IPS DF 4.7 (cell line): Measurements from ENCODE around the gene ACACA.
"Not testable (repeated sequence)": the region's sequence is repeated elsewhere in the genome, so short reads cannot be mapped to it uniquely, and the experiment has no call there.

ENCODE experiments used
- DNase-seq: peaks from one replicate; pipeline ENCODE4 v3.0.0-alpha.2; 2013; ENCODE audit warnings: low spot score; ENCODE audit errors: extremely low read depth

ACACA gene

DNA sequence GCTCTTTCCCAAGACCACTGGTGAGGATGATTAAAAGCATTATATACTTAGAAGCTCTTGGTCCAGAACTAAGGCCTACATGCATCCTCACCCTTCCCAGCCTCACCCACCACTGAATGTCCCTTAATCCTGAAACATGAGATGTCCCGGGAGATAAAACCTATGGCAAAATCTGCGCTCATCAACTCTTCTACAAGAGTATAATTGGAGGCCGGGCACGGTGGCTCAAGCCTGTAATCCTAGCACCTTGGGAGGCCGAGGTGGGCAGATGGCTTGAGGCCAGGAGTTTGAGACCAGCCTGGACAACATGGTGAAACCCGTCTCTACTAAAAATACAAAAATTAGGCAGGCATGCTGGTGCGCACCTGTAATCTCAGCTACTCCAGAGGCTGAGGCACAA is 13.3 kb downstream of the ACACA start:
- no peak for DNase-seq

DNA sequence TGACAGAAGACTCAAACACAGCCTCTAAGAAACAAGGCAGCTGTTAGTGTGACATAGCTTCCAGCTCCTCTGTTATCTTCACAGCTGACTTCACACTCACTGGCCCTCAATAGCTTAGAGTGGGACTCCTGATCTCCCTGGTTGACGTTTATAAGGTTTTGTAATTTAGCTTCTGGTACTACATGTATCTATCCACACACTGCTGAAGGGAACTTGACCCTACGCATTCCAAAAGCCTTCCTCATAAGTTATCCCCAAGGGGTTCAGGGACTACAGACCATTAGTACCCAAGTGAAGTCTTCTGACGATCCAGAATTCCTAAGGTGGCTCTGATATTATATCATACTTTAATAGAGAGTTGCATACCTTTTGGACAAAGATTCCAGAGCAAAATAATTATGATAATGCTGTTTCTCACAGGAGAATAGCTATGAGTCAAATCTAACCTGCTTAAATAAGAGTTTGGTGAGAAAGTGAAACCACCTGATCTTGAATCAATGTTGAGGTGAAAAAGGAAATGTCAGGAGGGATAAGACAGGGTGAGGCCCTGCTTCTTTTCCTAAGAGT is 14.5 kb downstream of the ACACA start:
- DNase-seq: no peak

DNA sequence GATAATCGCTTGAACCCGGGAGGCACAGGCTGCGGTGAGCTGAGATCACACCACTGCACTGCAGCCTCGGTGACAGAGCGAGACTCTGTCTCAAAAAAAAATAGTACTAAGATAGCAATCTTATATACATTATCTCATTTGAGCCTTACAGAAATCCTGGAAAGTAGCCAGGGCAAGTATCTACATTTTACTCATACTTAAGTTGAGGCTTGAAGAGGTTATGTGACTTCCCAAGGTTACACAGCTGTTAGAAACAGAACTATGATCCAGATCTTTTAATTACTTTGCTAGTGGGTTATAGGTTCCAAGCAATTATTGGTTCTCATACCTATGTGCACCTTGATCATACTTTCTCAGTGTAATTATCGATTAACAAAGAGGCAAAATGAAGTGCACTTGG is 15.5 kb downstream of the ACACA start:
- DNase-seq: no peak

DNA sequence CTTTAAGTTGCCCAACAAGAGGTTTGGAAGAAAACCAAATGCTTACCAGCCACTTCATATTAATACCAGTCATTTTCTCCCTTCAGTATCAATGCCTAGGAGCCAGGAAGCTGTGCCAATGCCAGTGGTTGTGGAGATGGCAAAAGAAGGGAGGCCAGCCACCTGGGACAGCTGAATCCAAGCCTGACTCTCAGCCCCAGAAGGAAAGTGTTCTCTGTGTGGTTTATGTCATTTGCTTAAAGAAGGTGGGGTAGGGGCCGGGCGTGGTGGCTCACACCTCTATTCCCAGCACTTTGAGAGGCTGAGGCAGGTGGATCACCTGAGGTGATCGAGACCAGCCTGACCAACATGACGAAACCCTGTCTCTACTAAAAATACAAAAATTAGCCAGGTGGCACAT is 17.5 kb downstream of the ACACA start:
- DNase-seq: no peak

DNA sequence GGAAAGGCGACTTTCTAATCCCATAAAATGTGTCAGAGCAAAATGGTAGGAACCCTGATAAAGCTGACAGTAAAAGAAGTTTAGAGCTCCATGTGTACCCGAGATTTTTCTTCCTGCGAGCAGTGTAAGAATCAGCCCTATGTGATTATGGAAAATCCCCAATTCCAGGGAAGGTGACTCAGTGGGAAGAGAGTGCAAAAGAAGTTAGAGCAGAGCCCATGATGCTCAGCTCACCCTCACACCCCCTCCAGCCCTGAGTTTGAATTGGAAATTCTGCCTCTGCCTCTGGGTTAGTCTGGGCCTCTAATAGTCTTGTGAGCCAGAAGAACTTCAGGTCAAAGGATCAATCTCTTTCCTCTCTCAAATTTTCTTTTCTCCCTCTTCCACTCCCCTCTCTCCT is 18.4 kb downstream of the ACACA start:
- no peak for DNase-seq

DNA sequence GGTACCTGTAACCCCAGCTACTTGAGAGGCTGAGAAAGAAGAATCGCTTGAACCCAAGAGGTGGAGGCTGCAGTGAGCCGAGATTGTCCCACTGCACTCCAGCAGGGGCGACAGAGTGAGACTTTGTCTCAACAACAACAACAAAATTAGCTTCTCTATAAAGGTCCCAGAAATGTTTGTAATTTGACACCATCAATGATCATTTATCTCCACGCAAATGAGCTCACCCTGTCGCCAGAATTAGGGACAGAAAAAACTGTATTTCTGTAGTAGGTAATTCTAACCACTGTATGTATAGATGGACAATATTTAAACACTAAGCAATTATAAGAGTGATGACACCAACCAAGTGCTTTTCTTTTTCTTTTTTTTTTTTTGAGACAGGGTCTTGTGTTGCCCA is 20.2 kb downstream of the ACACA start:
- no peak for DNase-seq

DNA sequence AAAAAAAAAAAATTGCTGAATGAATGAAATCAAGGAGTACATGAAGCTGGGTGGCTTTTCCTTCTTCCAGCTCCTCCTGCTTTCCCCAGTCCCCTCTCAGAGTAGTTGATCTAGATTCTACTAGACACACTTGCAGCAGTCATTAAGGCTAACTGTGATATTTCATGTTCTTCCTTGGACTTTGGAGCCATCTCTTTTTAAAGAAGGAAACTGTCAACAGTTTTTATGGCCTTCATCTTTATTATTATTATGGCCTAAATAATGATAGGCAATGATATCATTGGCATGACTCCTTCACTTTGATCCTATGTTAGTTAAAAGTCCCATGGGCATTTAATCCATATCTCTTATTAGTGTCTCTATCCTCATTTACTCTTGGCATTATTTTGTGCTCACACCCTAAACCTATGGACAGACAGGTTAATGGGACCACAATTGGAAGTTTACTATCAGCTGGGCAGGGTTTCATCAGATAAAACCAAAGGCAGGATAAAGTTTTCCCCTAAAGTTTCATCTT is 21.1 kb downstream of the ACACA start:
- DNase-seq: no peak

DNA sequence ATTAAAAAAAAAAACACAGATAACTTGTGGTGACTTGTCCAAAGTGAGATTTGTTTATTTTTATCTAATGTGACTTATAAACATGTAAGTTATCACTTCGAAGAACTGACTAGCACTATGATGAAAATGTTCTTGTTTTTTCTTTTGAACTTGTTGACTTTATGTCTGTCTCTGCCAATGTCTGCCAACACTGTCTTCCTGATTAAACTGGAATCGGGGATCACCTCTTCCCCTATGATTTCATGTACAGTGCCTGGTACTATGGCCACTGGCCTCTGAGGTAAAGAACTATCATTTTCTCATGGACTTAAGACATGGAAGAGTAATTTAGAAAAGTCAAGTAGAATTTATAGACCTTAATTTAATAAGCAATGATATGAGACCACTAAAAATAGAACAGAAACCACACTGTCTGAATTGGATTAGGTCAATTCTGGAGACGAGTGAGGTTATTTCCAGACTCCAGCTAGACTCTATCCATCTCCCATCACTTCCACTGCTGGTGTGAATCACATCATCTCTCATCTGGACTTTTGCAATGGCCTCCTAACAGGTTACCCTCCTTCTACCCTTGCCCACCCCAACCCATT is 22.0 kb downstream of the ACACA start:
- no peak for DNase-seq

DNA sequence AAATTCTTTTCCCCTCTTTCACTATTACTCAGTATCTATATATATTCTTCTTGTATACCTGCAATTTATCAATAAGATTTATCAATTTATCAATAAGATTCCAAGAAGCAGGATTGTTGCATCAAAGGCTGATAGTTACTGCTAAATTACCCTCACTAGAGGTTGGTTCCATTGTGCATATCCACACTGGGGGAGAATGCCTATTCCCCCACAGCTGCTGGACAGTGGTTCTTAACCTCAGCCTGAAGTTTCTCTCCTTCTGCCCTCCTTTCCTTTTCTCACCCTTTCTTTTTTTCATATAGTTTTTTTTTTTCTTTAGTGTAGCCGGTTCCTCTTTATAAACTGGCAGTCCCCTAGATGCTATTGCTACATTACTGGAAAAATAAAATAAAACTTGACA is 24.6 kb downstream of the ACACA start:
- DNase-seq: no peak

DNA sequence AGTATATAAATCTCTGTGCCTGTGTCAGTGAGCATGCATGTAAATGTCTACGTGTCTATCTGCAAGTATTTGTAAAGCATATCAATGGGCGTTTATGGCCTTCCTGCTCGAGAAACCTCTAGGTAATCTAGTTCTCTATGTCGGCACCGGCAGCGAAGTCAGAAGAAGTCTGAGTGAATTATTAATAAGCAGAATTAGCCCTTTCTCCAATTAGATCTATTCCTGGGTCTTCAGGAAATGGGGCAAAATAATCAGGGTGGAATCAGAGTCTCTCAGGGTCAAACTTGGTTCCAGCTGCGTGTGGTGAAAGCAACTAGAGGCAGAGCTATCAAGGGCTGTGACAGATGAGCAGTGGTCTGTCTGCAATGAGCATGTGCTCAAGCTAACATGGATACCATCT is 30.9 kb downstream of the ACACA start, which contains the start of gene C17orf78:
TSS of gene C17orf78 (plus strand) at position 280 of the 400 bp plus-strand sequence. CDS start at position 388, 108 bp downstream.
- DNase-seq: no peak

DNA sequence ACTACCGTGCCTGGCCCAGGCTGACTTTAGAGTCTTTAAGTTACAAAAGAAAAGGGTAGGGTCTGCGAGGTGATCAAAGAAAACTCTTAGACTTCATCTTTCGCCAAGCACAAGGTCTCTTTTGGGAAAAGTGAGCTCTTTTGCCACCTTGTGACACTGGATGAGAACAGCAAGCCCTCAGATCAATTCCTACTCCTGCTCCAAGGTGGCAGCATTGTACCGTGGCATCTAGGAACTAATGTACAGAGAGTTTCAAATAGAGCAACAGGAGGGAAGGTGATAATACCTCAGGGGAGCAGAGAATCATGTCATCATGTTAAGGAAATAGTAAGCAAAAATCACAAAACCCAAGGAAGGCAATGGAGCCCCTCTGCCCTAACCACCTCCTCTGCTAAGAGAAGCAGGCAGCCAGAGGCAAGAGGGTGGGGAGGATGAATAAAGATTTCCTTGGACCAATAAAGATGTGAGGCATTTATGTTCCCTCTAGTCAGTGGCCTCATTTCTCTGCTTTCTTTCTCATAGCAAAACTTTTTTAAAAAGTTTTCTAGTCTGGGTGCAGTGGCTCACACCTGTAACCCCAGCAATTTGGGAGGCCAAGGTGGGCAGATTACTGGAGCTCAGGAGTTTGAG is 33.0 kb downstream of the ACACA start:
- DNase-seq: peak; percentile 81

DNA sequence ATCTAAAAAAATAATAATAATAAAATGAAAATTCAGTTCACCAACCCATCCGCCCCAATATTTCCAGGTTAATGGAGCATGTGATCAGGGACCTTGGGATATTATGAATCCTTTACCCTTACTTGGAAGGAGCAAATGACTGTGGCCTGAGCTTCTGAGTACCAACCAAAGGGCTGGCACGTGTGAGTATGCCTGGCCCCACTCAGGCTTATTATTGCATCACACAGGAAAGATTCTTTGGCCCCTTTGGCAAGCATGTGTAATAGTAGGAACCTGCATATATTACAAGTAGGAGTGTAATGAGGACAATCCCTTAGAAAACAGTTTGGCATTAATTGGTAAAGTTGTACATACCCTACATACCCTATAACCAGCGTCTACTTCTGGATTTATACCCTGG is 38.1 kb downstream of the ACACA start:
- no peak for DNase-seq

DNA sequence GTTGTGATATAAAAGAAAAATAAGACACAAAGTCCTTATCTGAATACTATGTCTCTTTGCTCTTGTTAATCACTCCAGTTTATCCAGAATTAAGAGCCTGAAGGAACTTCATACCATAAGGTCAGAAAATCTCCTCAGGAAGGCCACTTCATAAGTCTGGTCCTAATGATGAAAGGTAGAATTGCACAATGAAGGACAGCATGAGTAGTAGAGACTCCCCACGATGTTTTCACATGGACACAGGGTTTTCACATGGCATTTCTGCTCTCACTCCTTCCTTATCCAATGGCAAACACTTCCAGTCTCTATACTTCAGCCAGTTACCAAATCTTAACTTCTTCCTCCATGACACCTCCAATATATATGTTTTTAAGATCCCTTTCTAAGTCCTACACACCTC is 41.0 kb downstream of the ACACA start:
- no peak for DNase-seq

DNA sequence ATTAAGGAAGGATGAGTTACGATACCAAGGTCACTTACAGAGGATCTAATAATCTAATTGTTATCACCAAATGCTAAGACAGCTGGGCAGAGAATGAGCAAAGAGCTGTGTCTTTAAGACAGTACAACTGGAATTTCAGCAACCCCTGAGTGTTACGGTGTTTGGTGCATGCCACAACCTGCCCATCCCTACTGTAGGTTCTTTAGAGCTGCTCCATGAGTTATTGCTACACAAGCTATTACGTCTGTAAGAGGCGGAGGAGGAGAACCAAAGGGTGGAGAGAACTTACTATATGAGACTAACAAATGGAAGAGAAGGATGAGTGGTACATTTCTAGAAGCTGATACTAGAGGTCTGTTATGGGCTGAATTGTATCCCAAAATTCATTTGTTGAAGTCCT is 45.1 kb downstream of the ACACA start:
- DNase-seq: no peak

DNA sequence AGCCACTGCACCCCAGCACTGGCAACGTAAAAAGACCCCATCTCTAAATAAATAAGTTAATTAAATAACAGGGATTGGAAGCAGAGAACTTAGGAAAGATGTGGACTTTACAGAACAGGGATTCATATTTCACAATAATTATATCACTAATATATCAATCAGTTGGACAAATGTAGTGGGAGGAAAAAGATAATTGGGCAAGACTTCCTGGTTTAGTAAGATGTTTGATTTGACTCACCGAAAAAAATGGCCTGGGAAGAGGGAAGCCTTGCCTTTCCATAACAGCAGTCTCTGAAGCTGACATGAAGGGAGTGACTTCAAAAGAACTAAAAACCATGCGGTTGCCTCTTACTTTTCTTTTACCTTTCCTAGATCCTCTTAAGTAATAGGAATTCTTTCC is 46.0 kb downstream of the ACACA start:
- DNase-seq: no peak

DNA sequence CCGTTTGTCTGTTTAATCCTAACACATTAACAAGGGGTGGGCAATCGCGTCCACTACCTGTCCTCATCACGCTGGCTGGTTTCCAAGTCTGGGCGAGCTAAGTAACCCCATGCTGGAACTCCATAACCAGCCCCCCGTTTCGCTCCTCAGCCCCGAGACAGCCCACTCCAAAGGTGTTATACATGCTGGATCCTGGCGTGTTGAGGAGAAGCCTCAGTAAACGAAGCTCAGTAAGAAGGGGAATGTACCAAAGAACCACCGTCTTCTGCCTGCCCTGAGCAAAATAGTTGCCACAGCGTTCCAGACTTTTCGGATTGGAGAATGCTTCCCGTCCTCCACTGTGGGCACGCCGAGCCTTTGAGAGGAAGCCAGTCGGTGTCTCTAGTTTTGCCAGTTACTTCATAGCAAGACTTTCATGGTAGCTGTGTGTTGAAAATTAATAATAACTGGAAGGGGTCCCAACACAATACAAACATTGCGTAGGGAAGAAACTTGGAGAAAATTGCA is 46.9 kb downstream of the ACACA start:
- DNase-seq: no peak

DNA sequence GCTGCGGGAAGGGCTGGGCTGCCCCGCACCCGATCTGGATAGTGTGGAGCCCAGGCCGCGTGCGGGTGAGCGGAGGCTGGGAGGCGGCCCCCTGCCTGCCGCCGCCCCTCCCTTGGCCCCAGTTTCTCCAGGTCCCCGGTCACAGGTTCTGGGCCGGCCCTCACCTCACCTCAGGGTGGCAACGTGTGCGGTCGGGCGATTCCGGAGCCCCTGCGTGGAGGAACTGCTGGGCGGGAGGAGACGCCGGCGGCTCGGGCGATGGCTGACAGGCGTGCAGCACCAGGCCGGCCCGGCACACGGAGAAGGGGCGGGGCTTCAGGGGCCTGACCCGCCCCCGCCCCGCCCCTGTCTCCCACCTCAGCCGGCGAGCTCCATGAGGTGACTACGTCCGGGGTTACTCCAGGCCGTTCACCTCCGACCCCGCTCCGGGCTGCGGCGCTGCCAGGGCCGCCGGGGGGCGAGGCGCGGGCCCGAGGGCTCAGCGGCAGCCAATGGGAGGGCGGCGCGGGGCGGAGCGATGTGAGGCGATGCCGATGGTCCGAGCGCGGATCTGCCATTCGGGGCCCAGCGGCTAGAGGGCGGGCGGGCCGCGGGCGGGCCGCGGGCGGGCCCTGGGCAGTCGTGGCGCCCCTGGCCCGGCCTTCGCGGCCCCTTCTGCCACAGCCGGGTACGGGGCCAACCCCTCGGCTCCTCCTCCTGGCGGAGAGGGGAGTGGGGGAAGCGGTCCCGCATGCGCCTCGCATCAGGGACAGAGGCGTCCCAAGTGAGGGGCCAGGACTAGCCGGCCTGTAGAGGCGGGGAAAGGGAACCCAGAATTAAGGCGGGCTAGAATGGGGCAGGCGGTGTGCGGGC is 47.6 kb downstream of the ACACA start:
- DNase-seq: peak; percentile 74

DNA sequence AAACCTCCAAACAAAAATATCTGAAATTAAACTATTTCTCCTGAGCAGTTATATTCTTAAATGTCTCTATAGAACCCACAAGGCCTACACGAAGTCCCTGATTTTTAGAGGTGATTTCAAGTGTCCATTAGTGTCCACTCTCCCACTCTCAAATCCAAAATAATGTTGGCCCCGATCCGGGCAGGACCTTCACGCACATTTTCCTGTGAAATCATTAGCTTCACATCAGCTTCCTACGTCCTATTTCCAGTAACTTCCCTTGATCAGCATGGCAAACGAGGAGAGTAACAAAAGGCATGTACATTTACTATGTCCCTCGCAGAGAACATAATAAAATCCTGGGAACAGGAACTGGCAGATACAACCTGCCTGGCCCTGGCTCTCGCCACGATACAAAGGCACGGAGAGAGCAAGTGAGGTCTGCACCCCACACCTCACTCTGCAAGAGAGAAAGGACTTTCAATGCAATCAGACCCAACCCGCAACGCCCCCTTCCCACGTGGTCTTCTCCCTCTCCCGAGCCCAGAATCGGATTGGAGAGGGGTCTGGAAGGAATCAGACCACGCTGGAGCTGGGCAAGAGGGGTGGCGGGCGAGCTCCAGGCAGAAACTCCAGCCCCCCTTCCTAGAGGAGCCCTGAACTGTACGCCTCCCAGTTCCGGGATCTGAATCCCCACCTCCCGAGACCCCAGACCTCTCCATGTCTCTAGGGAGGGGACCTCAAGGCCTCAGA is 48.4 kb downstream of the ACACA start:
- DNase-seq: peak; percentile 66

DNA sequence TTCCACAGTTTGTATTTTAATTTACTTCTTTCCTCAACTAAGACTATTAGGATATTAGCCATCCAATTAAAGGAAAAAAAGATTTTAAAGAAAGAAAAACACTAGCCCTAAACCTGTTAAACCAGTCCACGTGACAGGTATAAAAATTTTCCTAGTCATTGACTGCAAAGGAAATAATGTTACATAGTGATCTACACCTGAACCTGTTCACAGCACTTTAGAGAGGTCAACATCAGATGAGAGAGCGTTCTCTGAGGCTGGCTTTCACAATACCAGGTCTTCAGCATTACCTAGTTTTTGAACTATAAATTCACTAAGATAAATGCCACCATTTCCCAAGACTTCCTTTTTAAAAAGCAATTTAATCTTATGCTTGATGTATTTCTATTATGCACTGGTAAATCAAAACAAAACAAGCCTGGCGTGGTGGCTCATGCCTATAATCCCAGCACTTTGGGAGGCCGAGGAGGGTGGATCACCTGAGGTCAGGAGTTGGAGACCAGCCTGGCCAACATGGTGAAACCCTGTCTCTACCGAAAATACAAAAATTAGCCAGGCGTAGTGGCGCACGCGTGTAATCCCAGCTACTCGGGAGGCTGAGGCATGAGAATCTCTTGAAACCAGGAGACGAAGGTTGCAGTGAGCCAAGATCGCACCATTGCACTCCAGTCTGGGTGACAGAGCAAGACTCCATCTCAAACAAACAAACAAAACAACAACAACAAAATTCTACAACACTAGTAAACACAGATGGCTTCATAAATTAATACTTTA is 49.7 kb downstream of the ACACA start:
- DNase-seq: not testable (repeated sequence)

DNA sequence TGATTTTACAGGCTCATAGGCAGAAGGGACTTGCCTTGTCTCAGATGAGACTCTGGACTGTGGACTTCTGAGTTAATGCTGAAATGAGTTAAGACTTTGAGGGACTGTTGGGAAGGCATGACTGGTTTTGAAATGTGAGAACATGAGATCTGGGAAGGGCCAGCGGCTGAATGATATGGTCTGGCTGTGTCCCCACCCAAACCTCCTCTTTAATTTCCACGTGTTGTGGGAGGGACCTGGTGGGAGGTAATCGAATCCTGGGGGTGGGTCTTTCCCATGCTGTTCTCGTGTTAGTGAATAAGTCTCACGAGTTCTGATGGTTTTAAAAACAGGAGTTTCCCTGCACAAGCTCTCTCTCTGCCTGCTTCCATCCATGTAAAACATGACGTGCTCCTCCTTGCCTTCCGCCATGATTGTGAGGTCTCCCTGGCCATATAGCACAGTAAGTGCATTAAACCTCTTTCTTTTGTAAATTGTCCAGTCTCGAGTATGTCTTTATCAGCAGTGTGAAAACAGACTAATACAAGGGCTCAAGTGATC is 59.7 kb downstream of the ACACA start:
- not testable (repeated sequence) for DNase-seq
